Renal pelvis (tissue), 4 donors: ENCODE measurements around the gene BRIP1. TPM values are rescaled to one million over a fixed set of nuclear protein-coding genes. Genes with fewer than 3 reads are reported as not detected.

Experiments used
- DNase-seq: peaks from one replicate; pipeline ENCODE4 v3.0.0-alpha.2; 2013
- polyA plus RNA-seq, 3 donors: library from polyadenylated mRNA; unstranded; fragments of 120-200 nt; gene quantifications; one replicate each; pipeline ENCODE4 v1.2.1, GENCODE V29; 2013; ENCODE audit not compliant: insufficient read length in 3 of 3

The BRIP1 gene
- polyA plus RNA-seq, 3 donors, result 9.5 to 14.3 (median 13.0) TPM

GRCh38 chr17:61663310-61663709 lies 200.0 kb downstream of the BRIP1 start:
- no peak for DNase-seq

- no peak for DNase-seq
Measured at GRCh38 chr17:61662741-61663140, 200.6 kb downstream of the BRIP1 start.

DNA sequence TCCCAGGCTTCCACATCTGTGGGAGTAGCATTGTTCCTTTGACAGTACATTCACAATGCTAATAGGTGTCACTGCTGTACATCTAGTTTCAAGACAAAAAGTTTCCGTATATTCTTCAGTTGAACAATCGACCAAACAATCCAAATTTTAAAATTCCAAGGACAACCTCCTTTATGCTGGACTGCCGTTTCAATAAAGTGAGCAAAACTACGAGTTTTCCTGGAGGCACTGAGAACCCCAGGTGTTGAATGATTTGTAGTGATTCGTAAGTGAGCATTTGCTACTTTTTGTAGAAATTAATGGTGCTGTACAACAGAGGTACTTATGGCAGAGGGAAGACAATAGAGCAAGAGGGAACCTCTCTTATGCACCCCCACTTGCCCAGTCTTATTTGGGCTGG lies 201.1 kb downstream of the BRIP1 start:
- DNase-seq, result no peak

DNA sequence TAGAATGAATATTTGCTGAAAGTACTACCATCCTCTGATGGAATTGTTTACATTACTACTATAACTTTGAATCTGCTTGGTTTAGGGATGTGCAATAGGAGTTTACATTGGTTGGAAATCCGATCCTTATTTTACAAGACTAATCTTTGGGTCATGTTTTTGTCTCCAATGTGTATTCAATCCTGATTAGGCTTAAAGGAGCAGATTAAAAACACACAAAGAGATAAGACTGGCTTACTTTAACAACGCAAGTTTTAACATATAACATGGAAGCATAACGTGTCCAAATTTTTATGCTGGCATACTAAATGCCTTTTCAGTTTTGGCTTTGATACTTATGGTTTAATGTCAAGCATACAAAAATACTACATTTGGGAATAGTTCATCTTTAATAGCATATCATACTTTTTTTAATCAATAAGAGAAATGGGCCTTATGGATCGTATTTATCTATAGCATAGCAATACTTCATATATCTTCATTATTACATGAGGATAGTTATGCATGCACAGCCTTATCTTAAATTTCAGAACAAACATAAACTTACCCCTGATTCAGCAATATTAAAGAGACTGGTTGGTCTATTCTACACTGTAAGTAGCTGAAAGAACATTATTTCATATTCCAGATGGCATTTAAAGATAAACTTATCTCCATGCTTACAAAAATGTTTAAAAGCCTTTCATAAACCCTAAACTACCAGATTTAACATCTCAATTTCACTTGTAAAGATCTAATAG lies 202.4 kb downstream of the BRIP1 start:
- DNase-seq, result no peak

DNA sequence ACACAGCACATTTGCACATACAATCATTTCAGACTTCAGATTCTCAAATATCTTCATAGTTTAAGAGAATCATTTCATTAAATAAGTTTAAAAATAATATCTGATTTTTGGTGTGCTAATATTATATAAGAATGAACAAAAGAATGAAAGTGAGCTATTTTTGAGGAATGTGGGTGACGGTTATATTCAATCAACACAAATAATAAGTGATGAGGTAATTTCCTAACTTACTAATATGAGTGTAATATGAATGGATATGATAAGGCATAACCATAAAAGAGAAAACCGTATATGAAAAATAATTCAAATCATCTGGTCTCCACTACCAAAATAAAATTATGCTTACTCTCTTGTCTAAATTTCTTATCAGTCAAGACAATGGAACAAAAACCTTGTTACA lies 203.9 kb downstream of the BRIP1 start:
- DNase-seq, result no peak

DNA sequence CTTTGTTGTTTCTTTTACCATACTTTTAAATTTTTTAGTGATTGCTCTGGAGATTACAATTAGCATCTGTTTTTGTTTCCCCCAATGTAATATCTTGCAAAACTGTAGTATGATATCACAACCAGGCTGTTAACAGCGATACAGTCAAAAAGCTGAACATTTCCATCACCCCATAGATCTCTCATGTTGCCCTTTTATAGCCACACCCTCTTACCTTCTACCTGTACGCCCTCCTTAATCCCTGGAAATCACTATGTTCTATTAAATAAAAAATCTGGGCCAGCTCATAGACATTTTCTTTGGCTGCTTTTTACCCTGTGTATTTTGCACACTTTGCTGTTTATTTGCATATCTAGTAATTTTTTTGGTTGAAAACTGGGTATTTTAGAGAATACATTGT lies 205.1 kb downstream of the BRIP1 start:
- no peak for DNase-seq

GRCh38 chr17:61657338-61657737 lies 206.0 kb downstream of the BRIP1 start:
- no peak for DNase-seq

DNA sequence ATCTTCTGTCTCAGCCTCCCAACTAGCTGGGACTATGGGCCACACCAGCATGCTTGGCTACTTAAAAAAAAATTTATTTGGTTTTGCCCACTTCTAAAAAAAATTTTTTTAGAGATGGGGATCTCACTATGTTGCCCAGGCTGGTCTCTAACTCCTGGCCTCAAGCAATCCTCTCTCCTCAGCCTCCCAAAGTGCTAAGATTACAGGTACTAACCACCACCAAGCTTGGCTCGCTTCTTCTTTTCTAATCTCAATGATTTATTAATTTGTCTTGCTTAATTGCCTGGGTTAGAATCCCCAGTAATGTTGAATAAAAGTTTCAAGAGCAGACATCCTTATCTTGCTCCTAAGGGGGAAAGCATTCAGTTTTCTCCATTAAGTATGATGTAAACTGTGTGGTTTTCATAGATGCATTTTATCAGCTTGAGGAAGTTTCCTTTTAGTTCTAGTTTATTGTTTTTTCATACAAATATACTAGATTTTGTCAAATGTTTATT lies 206.6 kb downstream of the BRIP1 start:
- DNase-seq, result no peak

DNA sequence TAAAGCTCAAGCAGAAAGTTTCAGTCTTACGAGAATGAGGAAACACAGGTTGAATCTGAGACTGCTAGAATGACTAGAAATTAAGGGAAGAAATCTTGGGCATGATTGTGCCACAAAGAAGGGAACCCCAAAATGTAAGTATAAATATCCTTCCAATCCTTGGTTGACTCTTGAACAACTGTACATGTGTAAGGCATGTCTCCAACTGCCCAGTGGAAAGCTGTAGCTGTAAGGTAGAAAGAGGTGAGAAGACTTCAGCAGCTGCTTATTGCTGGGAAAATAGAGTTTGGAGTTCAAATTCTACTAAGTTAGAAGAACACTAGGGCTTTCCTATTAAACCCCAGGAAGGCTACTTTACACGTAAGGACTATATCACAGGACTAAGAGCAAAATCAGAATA lies 212.6 kb downstream of the BRIP1 start:
- no peak for DNase-seq

DNA sequence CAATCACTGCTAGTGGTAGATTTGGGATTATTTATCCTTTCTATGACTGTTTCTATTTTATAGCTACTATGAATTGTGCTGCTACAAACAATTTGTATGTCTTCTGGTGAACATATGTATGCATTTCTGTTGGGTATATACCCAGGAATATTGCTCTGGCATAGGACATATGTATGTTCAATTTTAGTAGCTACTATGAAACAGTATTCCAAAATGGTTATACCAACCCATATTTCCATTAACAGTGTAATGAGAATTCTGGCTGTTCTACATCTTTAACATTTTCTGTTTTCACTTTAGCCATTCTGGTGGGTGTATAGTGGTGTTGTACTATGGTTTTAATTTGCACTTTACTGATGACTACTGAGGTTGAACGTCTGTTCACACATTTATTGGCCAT lies 214.7 kb downstream of the BRIP1 start:
- DNase-seq, result no peak

GRCh38 chr17:61647047-61647446 lies 216.3 kb downstream of the BRIP1 start:
- no peak for DNase-seq

- DNase-seq, result no peak
Measured at GRCh38 chr17:61646482-61646881, 216.8 kb downstream of the BRIP1 start.

DNA sequence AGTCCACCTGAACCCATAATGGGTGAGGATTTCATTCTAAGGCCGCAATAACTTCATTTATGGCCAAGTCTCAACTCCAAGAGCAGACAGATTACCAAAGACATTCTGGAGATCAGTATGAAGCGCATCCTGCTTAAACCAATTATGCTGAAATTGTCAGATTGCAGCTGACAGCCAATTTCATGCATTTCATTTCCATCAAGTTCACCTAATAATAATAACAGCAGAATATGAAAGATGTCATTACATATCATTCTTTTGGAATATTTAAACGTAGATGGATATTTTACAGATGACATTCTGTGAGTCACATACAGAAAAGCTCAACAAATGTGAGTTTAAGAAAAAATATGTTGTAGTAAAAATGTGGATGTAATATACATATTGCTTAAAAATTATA lies 217.4 kb downstream of the BRIP1 start:
- DNase-seq, result no peak

- DNase-seq, result no peak
Measured at GRCh38 chr17:61644800-61645774, 218.2 kb downstream of the BRIP1 start.

DNA sequence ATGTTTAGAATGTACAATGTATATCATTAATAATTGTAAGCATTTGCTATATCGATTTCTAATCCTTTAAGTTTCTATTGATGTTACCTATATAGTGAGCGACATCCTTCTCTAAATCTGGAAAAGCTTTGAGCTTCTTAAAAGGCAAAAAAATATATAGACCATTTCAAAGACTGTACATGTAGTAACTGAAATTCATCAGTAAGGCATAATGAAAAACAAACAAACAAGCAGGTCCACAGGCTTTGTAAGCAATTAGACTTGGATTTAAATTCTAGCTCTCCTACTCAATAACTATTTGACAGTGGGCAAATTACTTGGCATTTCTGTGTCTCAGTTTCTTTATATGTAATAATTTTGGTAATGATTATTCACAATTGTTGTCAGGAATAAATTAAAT lies 220.6 kb downstream of the BRIP1 start:
- no peak for DNase-seq

DNA sequence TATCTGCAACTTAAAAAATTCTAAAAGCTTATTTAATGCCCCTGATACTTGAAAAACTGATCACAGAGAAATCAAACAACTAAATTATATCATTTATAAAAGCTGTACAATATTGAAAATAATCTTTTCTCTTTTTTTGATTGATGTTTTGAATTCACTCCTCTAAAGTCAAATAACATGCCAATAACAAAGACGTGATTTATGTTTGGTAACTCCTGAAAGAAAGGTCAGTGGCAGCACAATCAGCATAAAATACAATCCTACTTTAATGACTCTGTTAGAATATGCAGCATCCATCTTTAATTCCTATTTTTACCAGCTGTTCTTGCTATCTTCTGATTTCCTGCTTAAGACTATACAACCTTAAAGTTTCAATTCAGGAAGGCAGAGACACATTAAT lies 221.6 kb downstream of the BRIP1 start:
- DNase-seq, result no peak

DNA sequence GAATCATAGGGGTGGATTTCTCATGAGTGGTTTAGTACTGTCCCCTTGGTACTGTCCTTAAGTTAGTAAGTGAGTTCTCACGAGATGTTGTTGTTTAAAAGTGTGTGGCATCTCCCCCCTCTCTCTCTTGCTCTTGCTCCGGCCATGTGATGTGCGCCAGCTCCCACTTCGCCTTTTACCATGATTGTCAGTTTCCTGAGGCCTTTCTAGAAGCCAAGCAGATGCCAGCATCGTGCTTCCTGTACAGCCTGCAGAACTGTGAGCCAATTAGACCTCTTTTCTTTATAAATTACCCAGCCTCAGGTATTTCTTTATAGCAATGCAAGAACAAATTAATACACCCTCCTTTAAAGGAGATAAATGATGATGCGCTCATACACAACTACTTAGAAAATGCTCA lies 222.2 kb downstream of the BRIP1 start:
- no peak for DNase-seq

DNA sequence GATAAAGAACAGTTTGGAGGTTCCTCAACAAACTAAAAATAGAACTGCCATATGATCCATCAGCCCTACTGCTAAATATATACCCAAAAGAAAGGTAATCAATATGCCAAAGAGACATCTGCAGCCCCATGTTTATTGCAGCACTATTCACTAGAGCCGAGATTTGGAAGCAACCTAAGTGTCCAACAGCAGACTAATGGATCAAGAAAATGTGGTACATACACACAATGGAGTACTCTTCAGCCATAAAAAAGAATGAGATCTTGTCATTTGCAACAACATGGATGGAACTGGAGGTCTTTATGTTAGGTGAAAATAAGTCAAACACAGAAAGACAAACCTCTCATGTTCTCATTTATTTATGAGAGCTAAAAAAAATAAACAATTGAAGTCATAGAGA lies 223.5 kb downstream of the BRIP1 start:
- DNase-seq, result no peak

DNA sequence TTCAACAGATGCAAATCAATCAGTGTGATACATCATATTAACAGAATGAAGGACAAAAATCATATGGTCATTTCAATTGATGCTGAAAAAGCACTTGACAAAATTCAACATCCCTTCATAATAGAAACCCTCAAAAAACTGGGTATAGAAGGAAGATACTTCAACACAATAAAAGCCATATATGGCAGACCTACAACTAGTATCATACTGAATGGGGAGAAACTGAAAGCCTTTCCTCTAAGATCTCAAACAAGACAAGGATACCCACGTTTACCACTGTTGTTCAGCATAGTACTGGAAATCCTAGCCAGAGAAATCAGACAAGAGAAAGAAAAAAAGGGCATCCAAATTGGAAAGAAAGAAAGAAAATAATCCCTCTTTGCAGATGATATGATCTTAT lies 225.2 kb downstream of the BRIP1 start:
- no peak for DNase-seq

GRCh38 chr17:61635913-61636432 lies 227.4 kb downstream of the BRIP1 start:
- DNase-seq, result peak; percentile 24

- DNase-seq, result no peak
Measured at GRCh38 chr17:61634942-61635538, 228.3 kb downstream of the BRIP1 start.

DNA sequence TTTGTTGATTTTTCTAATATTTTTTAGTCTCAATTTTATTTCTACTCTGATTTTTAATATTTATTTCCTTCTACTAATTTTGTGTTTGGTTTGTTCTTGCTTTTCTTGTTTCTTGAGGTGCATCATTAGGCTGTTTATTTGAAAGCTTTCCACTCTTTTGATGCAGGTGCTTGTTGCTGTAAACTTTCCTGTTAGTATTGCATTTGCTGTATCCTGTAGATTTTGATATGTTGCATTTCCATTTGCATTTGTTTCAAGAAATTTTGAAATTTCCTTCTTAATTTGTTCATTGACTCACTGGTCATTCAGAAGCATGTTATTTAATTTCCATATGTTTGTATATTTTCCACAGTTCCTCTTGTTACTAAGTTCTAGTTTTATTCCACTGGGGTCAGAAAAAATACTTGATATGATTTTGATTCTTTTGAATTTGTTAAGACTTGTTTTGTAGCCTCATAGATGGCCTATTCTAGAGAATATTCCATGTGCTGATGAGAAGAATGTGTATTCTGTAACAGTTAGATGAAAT lies 229.3 kb downstream of the BRIP1 start:
- DNase-seq, result no peak
